ENCODE measurements around the gene LRWD1.
"Not testable (repeated sequence)": the region's sequence is repeated elsewhere in the genome, so short reads cannot be mapped to it uniquely, and the experiment has no call there.

LRWD1 gene

DNA sequence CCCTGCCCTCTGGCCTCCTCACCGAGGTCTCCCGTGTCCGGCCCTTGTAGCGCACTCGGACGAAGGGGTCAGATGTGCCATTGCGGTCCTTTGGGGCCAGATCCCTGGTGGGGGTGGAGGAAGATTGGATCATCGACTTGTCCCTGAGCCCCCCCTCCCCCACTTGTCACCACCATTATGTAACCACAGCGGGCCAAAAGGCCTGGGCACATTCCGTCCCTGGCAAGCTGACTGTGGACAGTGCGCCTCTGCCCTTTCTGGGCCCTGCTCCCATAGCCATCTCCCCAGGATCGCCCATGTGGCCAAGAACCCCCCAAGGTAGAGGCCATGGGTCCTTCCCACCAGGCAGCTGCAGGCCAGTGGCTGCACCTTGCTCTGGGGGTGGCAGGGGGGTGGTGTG is 38.4 kb downstream of the LRWD1 start:
- not testable (repeated sequence) for DNase-seq

DNA sequence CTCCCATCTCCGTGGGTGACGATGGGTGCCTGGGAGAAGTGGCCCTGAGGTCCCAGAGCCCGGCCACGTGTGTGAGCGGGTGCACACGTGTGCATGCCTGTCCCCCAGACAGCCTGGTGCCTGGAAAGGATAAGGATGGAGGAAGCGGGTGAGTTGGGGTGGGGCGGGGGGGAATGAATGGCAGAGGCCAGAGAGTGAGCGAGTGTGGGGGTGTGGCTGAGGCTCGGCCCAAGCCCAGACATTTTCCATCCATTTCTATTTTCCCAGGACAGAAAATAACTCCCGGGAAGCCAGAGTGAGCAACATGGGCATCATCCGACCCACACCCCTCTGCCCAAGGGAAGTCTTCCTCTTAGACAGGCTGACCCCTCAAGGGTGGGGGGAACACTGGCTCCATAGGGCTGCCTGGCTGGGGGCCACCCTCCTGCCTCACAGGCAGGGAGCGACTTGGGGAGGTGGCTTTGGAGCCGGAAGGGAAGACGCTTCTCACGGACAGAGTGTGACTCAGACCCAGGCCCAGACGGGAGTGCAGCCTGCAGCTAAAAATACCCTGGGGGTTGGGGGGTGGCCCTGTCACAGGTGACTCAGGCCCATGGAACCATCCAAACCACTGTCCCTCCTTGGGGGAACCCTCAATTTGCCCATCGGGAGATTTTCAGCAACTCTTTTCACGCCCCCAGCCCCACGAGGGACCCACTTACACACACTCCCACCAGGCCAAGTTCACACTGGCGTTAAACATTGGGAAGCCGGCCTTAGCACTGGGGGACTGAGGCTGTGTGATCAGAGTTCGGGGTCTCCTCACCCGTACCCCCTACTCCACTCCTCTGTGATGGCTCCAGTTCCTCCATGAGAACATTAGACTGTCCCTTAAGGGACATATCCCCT is 40.8 kb downstream of the LRWD1 start:
- DNase-seq, result not testable (repeated sequence)

DNA sequence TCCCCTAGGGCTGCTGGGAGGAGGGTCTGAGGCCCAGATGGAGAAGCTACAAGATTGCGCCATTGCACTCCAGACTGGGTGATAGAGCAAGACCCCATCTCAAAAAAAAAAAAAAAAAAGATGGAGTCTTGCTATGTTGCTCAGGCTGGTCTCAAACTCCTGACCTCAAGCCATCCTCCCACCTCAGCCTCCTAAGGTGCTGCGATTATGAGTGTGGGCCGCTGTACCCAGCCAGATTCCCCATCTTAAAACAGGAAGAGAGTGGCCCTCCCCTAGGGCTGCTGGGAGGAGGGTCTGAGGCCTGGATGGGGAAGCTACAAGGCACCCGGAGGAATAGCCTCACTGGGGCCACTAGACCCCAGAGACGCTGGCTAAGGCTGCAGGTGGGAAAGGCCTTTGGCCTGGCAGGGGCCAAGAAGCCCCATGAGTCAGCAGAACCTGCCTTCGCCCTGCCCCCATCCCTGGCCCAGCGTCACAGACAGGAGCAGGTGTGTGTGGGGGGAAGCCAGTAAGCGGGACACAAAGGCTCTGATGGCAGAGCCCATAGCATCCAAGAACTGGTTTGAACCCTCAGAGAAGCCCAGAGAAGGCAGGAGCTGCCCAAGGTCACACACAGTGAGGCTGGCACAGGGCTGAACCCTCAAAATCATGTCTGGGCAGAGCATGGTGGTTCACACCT is 42.8 kb downstream of the LRWD1 start:
- not testable (repeated sequence) for DNase-seq

DNA sequence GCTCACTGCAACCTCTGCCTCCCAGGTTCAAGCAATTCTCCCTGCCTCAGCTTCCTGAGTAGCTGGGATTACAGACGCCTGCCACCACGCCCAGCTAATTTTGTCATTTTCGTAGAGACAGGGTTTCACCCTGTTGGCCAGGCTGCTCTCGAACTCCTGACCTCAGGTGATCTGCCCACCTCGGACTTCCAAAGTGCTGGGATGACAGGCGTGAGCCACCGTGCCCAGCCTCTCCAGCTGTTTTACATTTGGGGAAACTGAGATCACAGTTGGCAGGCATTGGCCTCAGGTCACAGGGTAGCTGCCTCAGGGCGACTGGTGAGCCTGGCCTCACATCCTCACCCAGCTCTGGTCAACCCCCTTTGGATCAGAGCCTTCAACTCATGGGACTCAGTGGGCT is 45.8 kb downstream of the LRWD1 start:
- not testable (repeated sequence) for DNase-seq

DNA sequence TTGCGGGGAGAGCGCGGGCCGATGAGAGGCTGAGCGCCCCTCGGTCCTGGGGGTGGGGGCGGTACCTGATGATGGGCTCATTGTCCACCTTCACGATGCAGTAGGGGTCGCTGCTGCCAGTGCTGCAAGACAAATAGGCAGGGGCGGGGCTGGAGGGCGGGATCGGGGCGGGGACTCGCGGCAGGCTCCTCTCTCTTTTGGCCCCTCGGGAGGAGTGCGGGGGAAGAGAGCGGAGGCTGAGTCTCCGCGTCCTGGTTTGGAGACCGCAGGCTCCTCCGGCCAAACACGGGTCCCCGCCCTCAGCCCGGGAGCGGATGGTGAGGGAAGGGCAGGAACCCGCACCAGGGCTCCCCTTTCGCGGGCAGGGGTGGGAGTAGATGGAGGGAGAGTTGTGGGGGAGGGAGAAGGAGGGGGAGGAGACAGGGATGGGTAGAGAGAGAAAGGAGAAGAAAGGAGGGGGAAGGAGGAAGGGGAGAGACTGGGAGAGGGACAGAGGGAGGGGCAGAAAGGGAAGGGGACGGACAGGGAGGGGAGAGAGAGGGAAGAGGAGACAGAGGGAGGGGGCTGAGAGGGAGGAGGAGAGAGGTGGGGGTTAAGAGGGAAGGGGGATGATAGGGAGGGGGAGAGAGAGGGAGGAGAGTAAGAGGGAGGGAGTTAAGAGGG is 47.2 kb downstream of the LRWD1 start:
- not testable (repeated sequence) for DNase-seq

DNA sequence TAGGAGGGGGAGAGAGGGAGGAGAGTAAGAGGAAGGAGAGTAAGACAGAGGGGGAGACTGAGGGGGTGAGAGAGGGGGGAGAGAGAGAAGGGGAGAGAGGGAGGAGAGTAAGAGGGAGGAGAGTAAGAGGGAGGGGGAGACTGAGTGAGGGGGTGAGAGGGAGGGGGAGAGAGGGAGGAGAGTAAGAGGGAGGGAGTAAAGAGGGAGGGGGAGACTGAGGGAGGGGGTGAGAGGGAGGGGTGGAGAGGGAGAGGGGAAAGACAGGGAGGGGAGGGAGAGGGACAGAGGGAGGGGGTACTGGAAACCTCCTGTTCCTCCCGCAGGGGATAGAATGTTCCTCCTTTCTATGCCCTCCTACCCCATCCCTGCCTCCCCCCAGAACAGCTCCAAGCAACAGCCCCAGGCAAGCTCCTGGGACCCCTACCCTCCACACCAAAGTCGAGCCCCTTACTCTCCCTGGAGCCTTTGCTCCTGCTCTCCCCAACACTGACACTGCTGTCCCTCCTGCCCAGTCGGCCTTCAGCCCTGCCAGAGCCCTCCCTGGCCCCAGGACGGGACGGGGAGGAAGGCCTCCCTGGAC is 47.9 kb downstream of the LRWD1 start:
- DNase-seq, result not testable (repeated sequence)

DNA sequence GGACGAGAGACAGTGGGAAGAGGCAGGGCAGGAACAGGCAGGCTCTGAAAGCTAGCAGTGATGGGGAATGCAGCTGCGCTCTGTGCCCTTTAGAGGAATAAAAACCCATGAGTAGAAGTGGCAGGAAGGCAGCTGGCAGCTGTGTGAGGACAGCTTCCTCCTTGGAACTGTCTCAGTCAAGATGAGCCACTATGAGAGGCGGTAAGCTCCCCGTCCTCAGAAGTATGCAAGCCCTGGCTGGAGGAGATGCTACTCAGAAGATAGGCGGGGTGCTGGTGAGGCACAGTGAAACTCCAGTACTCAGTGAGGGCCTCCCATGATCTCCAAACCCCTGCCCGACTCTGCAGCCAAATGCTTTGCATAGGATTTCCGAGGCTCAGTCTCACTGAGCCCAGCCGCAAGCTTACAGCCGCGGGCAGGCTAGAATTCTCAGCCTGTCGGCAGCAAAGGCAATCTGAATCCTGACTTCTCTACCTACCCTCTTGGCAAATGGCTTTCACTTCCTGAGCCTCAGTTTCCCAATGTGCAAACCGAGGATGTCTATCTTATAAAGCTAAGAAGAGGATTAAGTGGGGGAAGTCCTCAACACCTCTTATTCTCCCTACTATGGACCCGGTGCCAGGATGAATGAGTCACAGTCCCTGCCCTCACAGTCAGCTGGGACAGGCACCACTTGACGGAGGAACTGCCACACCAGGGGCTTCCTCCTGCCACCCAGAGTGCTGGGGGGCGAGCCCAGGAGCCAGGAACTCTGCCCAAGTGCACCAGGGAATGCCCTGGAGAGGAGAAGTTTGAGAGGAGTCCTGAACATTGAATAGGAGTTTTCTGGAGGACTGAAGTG is 50.3 kb downstream of the LRWD1 start:
- DNase-seq, result not testable (repeated sequence)

DNA sequence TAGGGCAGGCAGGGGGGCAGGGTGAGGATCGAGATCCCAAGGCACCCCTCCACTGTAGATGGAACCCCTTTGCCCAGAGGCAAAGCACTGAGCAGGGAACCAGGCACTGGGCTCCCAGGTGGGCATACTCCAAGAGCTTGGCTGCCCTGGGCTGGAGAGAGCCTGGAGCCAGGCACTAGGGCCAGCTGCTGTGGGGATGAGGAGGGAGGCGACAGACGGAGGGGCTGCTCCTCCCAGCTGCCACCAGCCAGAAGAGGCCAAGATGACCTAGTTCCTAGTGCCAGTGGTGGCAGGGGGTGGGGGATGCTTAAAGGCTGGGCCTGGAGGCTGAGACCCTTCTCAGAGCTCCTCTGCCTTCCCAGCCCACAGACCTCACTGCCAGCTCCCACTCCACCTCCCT is 51.1 kb downstream of the LRWD1 start:
- DNase-seq, result not testable (repeated sequence)

DNA sequence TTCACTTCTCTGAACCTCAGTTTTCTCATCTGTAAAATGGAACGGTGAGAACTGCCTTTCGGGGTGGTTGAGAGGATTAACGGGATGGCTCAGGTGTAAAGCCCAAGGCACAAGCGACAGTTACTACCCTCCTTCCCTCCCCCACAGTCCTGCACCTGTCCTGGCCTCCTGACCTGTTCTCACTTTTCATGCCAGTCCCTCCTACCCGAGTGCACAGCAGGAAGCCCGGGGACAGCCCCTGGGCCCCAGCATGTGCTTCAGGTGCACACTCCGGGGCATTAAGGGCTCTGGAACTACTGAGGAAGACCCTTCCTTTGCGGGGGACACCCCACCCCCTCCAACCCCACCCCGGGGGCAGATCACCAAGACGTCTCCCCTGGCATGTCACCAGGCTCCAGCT is 52.2 kb downstream of the LRWD1 start:
- not testable (repeated sequence) for DNase-seq

DNA sequence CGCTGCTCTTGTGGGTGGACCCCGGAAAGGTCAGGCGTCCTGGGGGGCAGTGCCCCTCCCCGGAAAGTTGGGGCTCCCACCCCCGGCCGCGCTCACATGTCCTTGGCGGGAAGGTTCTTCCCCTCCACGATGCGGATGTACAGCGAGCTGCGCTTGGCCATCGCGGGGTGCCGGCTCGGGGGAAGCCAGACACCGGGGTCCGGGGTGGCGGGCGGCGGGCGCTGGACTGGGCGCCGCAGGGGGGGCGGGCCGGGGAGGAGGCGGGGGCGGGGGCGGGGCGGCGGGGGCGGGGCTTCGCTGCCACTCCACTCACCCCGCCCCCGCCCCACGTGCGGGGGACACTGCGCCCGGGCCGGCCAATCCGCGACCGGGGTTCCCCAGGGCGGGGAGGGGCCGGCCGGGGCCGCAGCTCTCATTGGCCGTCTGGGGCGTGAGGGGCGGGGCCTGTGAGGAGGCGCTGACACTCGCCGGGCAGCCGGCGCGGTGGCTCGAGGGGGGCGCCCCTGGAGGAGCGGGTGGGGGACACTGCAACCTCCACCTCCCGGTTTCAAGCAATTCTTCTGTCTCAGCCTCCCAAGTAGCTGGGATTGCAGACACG is 52.9 kb downstream of the LRWD1 start, which contains the start of gene RASA4B:
RASA4B (minus strand) TSS at position 228 of the 598 bp plus-strand sequence; CDS start at position 161, 67 bp downstream.
- not testable (repeated sequence) for DNase-seq

DNA sequence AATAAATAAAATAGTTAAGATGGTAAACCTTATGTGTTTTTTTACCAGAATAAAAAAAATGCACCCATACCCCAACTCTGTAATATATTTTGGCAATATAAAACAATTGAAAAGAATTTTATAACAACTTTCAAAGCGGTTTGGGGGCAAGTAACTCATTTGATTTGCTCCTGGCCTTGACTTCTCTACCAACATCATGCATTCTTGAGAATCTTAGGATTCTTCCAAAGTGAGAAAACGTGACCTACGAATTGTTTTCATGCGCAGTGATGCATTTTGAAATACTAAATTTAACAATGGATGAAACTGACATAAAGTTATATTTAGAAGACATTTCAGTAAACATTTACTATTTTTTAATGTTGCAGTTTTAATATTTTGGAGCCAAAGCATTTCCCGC is 56.0 kb downstream of the LRWD1 start:
- DNase-seq, result not testable (repeated sequence)

All from NCI-H2107 (cell line).